ENCODE measurements around the gene PRTN3.
"Not testable (repeated sequence)": the region's sequence is repeated elsewhere in the genome, so short reads cannot be mapped to it uniquely, and the experiment has no call there.

PRTN3 gene

DNA sequence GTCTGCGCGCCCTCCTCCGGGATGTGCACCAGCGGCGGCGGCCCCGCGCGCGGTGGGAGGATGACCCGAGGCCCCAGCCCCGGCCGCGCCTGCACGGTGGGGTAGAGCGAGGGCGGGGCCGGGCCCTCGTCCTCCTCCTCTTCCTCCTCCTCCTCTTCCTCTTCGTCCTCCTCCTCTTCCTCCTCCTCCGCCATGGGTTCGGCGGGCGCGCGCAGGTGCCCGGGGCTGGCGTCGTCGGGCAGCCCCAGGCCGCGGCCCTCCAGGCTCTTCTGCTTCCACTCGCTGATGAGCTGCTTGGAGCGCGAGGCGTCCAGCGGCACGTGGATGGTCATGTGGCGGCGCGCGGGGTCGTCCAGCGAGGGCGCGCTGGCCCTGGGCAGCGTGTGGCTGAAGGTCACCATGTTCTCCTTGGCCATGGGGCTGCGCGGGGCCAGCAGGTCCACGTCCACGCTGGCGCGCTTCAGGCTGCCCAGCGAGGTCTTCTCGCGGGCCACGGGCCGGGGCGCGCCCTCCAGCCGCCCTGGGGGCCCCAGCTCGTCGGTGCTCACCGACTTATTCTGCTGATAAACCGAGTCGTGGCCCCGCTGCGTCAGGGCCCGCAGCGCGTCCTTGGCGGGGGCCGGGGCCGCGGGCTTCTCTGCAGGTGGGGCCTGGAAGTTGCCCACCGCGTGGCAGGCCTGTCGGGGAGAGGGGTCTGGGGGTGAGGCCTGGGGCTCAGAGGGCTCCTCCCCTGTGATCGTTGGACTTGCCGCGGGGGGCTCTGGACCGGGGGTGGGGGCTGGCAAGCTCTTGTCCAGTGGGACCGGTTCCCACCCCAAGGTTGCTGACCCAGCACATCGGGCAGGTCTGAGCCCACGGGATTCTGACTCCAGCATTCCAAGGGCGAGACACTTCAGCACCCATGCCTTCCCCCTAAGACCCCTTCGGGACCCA, 27.3 kb upstream of the PRTN3 start:
- DNase-seq, result peak in 1 of 10 donors; percentile 86
- intact Hi-C loops (cut with DNase I), result no loop called here

DNA sequence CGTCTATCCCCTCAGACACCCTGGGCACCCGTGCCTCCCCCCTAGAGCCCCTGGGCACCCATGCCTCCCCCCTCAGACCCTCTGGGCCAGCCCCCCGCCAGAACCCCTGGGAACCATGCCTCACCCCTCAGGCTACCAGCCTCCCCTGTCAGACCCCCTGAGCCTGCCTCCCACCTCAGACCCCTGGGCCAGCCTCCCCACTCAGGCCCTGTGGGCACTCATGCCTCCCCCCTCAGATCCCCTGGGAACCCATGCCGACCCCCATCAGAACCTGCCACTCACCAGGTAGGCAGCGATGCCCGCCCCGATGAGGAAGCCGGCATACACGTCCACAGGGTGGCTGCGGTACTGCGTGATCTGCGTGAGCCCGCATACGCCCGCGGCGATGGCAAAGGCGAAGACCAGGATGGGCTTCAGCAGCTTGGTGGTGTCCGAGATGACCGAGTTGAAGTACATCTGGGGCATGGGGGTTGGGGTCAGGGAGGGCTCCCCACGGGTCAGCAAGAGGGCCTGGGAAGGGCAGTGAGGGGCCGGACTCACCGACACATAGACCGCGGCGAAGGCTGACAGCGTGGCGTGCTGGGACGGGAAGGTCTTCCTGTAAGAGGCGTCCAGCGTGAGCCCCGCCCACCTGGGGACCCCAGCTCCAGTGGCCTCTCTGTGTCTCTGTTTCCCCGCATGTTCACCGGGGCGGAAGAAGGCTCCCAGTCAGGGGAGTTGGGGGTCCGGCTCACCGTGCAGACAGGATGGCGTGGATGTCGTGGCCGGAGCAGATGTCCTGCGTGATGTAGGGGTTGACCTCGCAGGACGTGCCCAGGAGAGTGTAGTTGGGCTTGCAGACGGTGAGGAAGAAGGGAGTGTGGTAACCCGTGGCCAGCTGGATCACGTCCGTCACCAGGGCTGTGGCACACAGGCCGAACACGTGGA, 26.4 kb upstream of the PRTN3 start:
- DNase-seq, result peak in 1 of 10 donors; percentile 74
- intact Hi-C loops (cut with DNase I), result no loop called here

DNA sequence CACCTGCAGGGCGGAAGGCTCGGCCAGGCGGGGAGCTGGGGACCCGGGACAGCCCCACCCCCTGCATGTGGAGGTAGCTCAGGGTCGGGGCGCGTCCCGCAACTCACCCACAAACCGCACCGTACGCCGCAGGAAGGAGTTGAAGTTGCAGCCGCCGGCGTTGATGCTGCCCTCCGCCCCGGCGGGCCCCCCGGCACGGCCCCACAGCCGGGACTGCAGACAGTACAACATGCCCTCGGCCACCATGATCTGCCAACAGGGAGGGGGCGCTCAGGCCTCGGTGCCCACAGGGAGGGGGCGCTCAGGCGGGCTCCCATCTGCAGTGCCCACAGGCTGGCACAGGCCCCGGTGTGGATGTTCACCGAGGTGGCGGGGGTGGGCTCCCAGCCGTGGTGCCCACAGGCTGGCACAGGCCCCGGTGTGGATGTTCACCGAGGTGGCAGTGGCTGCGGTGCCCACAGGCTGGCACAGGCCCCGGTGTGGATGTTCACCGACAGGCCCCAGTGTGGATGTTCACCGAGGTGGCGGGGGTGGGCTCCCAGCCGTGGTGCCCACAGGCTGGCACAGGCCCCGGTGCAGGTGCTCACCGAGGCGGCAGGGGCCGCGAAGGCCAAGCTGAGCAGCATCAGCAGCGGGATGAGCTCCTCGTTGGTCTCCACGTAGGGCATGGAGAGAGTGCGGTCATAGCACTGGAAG, 25.6 kb upstream of the PRTN3 start:
- DNase-seq, result no peak
- intact Hi-C loops (cut with DNase I), result no loop called here

DNA sequence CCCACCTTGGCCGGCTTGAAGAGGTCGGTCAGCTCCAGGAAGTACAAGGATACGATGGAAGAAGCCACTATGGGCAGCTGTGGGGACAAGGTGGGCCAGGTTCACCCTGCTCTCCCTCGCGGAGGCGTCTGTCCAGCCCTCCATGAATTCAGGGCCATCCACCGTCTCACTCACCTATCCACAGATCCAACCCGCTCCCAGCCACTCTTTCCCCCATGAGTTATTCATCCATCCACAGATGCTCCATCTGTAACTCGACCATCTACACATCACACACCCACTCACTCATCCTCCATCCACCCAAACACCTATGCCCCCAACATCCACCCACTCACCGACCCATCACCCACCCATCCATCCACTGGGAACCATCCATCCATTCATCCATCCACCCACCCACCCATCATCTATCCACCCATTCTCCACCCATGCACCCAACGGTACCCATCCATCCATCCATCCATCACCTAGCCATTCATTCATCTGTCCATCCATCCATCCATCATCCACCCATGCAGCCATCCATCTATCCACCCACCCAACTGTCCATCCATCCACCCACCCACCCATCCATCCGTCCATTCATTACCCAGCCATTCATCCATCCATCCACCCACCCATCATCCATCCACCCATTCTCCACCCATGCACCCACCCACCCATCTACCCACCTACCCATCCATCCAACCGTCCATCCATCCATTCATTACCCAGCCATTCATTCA, 24.9 kb upstream of the PRTN3 start:
- intact Hi-C loops (cut with DNase I), result no loop called here
- DNase-seq, result no peak

DNA sequence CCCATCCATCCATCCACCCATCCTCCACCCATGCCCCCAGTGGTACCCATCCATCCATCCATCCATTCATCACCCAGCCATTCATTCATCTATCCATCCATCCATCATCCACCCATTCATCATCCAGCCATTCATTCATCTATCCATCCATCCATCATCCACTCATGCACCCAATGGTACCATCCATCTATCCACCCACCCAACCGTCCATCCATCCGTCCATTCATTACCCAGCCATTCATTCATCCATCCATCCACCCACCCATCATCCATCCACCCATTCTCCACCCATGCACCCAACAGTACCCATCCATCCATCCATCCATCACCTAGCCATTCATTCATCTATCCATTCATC, 24.3 kb upstream of the PRTN3 start:
- DNase-seq, result no peak
- intact Hi-C loops (cut with DNase I), result no loop called here

DNA sequence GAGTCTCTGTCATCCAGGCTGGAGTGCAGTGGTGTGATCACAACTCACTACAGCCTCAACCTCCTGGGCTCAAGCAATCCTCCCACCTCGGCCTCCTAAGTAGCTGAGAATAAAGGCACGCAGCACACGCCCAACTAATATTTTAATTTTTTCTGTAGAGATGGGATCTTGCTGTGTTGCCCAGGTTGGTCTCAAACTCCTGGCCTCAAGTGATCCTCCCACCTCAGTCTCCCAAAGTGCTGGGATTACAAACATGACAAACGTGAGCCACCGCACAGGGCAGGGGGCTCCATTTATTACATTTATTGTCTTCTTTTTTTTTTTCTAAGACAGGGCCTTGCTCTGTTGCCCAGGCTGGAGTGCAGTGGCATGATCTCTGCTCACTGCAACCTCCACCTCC, 20.6 kb upstream of the PRTN3 start:
- DNase-seq; intact Hi-C loops (cut with DNase I): not testable (repeated sequence)

DNA sequence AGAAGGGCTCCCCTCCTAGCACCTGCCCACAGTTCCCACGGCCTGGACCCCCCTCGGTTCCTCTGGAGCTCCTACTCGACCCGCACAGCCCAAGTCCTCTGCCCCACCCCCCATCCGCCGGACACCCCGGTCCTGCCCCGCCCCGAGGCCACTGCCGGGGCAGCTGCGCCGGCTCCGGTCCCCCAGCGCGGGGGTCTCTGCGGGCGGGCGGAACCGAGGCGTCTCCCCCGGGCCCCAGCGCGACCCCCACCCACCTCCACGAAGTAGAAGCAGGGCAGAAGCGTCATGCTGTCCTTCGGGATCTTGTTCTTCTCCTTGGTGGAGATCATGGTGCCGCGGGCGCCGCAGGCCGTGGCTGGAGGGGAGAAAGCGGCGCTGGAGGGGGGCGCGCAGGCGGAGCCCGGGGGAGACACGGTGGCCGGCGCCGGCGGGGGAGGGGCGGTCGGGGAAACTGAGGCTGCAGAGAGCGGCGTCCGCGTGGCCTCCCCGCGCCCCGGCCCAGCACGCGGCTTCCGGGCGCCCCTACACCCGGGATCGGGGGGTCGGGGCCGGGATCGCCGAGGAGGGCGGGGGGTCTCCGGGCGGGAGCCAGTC, 19.5 kb upstream of the PRTN3 start:
- intact Hi-C loops (cut with DNase I), result no loop called here
- peak in 1 of 10 donors; percentile 85 for DNase-seq

DNA sequence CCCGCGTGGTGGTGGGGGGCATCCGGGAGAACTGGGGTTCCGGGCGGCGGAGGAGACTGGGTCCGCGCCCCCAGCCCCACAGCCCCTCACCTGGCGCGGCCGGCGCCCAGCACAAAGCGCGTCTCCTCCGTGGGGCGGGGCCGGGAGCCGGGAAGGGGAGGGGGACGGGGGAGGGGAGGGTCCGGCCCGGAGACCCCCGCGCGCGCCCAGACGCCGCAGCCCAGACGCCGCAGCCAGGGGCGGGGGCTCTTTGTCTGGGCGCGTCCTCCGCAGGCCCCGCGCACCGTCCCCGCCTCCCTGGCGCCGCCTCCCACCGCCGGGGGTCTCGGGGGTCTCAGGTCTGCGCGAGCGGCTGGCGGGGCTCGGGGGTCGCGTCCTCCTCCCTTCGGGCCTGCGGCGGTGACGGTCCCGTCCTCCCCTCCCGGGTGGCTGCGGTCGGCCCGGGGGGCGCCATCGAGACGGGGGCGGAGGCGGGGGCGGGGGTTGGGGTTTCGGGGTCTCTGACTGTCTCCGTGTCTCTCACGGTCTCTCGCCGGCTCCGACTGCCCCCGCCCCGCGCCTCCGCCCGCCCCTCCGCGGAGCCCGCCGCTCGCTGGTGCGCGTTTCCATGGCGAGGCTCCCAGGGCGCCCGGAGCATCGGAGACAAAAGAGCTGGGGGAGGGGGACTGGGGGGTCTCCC, 18.8 kb upstream of the PRTN3 start, which contains the start of gene PLPPR3:
TSS of gene PLPPR3 (minus strand) at position 131 of the 679 bp plus-strand sequence. CDS start 396 bp downstream, outside the sequence.
- peak in 1 of 10 donors; percentile 63 for DNase-seq

DNA sequence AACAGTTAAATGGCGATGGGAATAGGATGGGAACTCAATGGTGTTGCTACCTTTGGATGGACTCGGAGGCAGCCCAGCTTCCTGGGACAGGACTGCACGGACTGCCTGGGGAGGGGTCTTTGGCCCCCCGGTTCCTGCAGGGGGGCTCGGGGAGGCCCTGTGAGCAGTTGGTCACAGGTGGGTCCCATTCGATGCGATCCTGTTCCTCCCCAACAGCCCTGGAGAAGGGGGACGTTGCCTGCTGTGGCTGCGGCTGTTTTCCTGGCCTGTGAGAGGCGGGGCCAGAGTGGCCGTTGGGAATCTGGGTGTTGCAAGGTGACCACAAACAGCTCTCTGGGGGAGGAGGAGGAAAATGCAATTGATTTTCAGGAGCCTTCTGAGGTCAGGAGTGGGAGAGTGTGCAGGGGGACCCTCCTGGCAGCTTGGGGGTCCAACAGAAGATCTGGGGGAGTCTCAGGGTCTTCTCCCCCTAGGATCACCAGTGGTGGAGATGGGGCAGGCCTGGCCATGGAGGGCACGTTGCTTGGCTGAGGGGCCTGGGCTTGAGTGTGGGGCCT, 17.2 kb upstream of the PRTN3 start:
- intact Hi-C loops (cut with DNase I), result no loop called here
- no peak for DNase-seq

More for the DNA sequence above, 18.8 kb upstream of the PRTN3 start, which contains the start of gene PLPPR3:
- intact Hi-C loops (cut with DNase I), result no loop called here

DNA sequence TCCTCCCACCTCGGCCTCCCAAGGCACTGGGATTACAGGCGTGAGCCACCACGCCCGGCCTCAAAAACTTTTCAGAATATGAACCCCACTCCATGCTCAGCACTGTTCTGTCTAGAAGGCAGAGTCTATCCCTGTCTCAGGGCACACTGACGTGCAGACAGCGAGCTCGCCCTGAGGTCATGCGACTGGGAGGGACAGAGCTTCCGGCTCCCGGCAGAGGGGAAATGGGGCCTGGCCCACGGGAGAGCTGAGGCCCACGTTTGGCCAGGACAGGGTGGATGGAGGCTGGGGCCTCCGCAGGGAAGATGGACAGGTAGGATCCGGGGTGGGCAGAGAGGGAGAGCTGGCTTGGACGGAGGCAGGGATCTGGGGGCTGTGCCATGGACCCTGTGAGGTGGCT, 15.9 kb upstream of the PRTN3 start:
- DNase-seq, result peak in 1 of 10 donors; percentile 80
- intact Hi-C loops (cut with DNase I), result no loop called here

DNA sequence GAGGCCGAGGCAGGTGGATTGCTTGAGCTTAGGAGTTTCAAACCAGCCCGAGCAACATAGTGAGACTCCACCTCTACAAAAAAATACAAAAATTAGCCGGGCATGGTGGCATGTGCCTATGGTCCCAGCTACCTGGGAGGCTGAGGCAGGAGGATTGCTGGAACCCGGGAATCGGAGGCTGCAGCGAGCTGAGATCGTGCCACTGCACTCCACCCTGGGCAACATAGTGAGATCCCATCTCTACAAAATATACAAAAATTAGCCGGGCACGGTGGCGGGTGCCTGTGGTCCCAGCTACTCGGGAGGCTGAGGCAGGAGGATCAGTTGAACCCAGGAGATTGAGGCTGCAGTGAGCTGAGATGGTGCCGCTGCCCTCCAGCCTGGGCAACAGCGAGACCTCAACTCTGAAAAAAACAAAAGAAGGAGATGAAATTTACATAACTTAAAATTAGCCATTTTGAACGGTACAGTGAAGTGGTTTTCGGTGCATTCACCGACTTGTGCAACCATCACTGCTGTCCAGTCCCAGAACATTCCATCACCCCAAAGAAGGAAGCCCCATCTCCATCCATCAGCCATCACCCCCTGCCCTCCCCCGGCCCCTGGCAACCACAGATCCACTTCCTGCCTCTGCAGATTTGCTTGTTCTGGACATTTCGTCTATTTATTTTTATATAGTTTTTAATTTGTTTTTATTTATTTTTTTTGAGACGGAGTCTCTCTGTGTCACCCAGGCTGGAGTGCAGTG, 14.7 kb upstream of the PRTN3 start:
- no peak for DNase-seq
- intact Hi-C loops (cut with DNase I), result no loop called here

DNA sequence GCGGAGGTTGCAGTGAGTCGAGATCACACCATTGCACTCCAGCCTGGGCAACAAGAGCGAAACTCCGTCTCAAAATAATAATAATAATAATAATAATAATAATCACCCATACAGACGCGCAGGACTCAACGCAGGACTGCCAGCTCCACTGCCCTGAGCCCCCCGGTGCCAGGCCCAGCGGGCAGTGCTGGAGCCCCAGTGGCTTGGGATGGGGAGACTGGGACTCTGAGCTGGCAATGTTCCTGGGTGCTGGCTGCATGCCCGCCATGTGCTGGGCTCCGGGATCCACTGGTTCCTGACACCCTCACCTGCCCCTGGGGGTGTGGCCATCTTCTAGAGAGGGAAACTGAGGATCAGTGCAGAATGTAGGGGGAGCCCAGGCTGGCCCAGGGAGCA, 13.5 kb upstream of the PRTN3 start:
- intact Hi-C loops (cut with DNase I), result no loop called here
- DNase-seq, result no peak

DNA sequence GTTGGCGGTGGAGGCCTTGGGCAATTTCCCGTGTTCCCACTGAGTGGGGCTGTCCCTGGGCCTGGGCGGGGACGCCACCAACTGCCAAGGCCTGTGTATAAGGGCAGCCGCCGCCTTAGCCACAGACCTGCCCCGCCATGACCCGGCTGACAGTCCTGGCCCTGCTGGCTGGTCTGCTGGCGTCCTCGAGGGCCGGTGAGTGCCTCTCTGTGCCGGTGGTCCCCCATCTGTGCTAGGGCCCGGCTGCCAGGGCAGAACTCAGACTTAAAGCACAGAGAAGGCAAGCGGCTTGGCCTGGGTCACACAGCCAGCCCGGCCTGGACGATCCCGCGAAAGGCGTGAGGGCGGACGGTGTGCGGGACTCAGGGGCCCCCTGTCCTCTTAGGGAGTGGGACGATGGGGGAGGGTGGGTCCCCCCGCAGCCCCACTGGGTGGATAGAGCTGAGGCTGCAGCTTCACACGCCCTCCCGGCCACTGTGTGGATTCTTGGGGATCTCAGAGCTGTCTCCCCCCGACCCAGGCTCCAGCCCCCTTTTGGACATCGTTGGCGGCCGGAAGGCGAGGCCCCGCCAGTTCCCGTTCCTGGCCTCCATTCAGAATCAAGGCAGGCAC, 13.0 kb upstream of the PRTN3 start, which contains the start of gene AZU1:
TSS of gene AZU1 (plus strand) at position 128 of the 612 bp plus-strand sequence. CDS start at position 138, 10 bp downstream.
- peak in 1 of 10 donors; percentile 81 for DNase-seq
- intact Hi-C loops (cut with DNase I), result no loop called here

DNA sequence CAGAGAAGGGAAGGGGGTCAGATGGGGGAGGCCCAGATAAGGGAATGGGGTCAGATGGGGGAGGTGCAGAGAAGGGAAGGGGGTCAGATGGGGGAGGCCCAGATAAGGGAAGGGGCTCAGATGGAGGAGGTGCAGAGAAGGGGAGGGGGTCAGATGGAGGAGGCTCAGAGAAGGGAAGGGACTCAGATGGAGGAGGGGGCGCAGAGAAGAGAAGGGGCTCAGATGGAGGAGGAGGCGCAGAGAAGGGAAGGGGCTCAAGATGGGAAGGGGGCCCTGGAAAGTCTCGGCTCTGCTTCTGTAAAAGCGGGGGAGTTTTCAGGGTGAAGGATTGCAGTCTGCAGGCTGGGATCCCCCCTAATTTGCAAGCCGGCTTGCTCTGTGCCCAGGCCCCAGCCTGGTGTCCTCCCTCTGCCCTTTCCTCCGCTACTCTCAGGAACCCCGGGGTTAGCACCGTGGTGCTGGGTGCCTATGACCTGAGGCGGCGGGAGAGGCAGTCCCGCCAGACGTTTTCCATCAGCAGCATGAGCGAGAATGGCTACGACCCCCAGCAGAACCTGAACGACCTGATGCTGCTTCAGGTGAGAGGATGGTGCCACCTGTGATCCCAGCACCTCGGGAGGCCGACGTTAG, 11.6 kb upstream of the PRTN3 start:
- intact Hi-C loops (cut with DNase I), result no loop called here

DNA sequence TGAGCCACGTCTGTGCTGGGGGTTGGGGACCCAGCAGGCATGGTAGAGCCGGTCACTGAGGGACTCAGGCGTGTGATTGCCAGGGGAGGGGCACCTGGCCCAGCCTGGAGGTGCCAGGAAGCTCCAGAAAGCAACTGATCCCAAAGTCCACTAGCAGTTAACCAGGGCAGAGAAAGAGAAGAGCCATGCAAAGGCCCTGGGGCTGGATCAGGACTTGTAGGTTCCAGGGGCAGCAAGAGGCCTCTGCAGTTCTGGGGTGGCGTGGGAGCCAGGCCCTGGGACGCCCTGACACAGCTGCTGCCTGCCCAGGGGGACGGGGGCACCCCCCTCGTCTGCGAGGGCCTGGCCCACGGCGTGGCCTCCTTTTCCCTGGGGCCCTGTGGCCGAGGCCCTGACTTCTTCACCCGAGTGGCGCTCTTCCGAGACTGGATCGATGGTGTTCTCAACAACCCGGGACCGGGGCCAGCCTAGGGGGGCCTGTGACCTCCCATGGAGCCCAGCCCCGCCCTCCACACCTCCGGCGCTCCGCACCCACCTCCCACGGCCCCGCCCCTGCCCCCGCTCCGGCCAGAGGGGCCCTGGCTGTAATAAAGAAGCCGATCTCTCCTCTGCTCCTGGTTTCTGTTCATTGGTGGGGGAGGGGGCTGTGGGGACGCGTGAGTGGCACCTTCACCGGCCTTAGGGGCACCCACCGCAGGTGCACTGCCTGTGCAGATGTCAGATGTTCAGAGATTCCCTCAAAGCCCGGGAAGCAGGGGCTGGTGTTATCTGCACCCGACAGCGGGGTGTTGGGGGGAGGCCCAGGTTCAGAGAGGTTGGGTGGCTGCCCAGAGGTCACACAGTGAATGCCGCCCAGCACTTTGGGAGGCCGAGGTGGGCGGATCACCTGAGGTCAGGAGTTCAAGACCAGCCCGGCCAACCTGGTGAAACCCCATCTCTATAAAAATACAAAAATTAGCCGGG, 9.1 kb upstream of the PRTN3 start:
- intact Hi-C loops (cut with DNase I), result no loop called here
- DNase-seq, result no peak

More for the DNA sequence above, 11.6 kb upstream of the PRTN3 start:
- no peak for DNase-seq

DNA sequence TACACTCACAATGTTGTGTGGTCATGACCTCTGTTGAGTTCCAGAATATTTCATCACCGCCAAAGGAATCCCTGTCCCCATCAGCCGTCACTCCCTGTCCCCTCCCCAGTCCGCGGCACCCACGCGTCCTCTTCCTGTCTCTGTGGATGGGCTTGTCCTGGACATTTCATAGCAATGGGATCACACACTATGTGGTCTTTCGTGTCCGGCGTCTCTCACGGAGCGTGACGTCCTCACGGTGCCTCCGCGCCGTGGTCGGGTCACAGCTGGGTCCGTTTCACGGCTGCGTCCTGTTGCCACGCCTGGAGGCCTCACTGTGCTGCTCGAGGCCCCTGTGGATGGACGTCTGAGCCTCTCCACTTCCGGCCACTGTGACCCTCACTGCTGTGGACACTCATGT, 6.6 kb upstream of the PRTN3 start:
- intact Hi-C loops (cut with DNase I), result no loop called here
- no peak for DNase-seq

Data from posterior cingulate gyrus (tissue), 11 donors.